Activated CD8-positive, alpha-beta T cell treated with anti-CD3 and anti-CD28 coated beads, Interleukin-2, amount 10 ng/mL, durations not matched to agents 7 days and 5 days (primary cell): ENCODE measurements around the gene CATSPER1. TPM values are rescaled to one million over a fixed set of nuclear protein-coding genes. Genes with fewer than 3 reads are reported as not detected.

Experiments used
- ATAC-seq: fragments of 150-1000 bp; cut with Tn5 transposase; one replicate; pipeline ENCODE4 v1.10.0; 2021; ENCODE audit warnings: moderate library complexity
- CTCF ChIA-PET: fragments of 350-600 bp; sonication (Branson Sonifier 250); formaldehyde crosslinking; loops from one replicate; lab custom pipeline; 2021; ENCODE audit warnings: antibody characterized with exemption; lab: Charles Lee
- POLR2A ChIA-PET: fragments of 350-600 bp; sonication (Branson Sonifier 250); formaldehyde crosslinking; loops from one replicate; lab custom pipeline; 2021; ENCODE audit warnings: antibody characterized with exemption; lab: Charles Lee
- DNase-seq: peaks from one replicate; pipeline ENCODE4 v3.0.0-alpha.2; 2020
- H3K27ac Mint-ChIP-seq: one replicate; pipeline ENCODE4 v1.8.0; 2021; ENCODE audit warnings: mild to moderate bottlenecking, mixed read lengths
- H3K27me3 Mint-ChIP-seq: one replicate; pipeline ENCODE4 v1.8.0; 2021; ENCODE audit warnings: low read depth, mixed read lengths
- H3K36me3 Mint-ChIP-seq: one replicate; pipeline ENCODE4 v1.8.0; 2021; ENCODE audit warnings: low read depth, mixed read lengths
- H3K4me1 Mint-ChIP-seq: one replicate; pipeline ENCODE4 v1.8.0; 2021; ENCODE audit warnings: low read depth, mixed read lengths
- H3K4me3 Mint-ChIP-seq: one replicate; pipeline ENCODE4 v1.8.0; 2021; ENCODE audit warnings: mild to moderate bottlenecking, mixed read lengths
- H3K9me3 Mint-ChIP-seq: one replicate; pipeline ENCODE4 v1.8.0; 2022; ENCODE audit warnings: mixed read lengths; ENCODE audit not compliant: insufficient read depth
- total RNA-seq, 2 experiments: library from RNA; stranded (reverse); gene quantifications; one replicate each; pipeline ENCODE4 v1.2.3, GENCODE V29; 2021

The CATSPER1 gene
- total RNA-seq, 2 experiments from 2014 or later = not detected

- Mint-ChIP-seq H3K9me3 (no peaks in the 10 kb centered on the region), H3K36me3 (no peaks in the 10 kb centered on the region), H3K4me1 (peaks cover 22% of the 10 kb centered on the region), H3K27me3 (no peaks in the 10 kb centered on the region), H3K4me3 (no peak overlapping the region), H3K27ac (no peak overlapping the region)
- CTCF ChIA-PET = interaction anchor here (2.6 kb wide), 1 partner anchor 25 kb away, joined by 42 read pairs; no protein-coding TSS in a partner anchor
- POLR2A ChIA-PET = no interaction called here
- ATAC-seq (peak; percentile 27), DNase-seq (peak; percentile 49)
Observed at GRCh38 chr11:66020618-66021357, 5.5 kb downstream of the CATSPER1 start.

DNA sequence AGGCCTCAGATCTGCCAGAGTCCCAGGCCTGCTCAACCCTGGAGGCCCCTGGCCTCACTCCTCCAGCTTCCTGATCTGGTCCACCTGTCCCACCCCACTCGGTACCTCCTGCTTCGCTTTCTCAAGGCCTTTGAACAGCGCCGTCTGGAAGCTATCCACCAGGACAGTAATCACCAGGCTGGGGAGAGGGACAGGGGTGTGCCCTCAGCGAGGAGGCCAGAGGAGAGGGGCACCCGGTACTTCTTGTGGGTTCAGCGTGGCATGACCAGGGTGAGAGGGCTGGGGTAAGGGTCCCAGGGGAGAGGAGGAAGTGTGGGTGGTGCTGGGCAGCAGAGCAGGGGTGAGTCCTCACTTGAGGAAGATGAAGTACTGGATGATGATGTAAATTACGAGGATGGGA, 6.1 kb downstream of the CATSPER1 start:
- no peak for ATAC-seq
- H3K36me3 Mint-ChIP-seq = no peaks in the 10 kb centered on the region
- H3K9me3 Mint-ChIP-seq = no peaks in the 10 kb centered on the region
- ChIA-PET CTCF (interaction anchor here (1.1 to 1.2 kb wide), 2 partner anchors 115 to 160 kb away, joined by 3 read pairs; partner anchors contain the start of gene MUS81), POLR2A (no interaction called here)
- no peak overlapping the region for H3K27ac Mint-ChIP-seq
- H3K27me3 Mint-ChIP-seq = no peaks in the 10 kb centered on the region
- no peak for DNase-seq
- H3K4me3 Mint-ChIP-seq = no peak overlapping the region
- H3K4me1 Mint-ChIP-seq = peaks cover 22% of the 10 kb centered on the region

GRCh38 chr11:66017321-66017720, 9.0 kb downstream of the CATSPER1 start:
- H3K27me3 Mint-ChIP-seq = peaks cover 11% of the 10 kb centered on the region
- H3K4me3 Mint-ChIP-seq = no peak overlapping the region
- H3K9me3 Mint-ChIP-seq = no peaks in the 10 kb centered on the region
- H3K36me3 Mint-ChIP-seq = no peaks in the 10 kb centered on the region
- DNase-seq (no peak), ATAC-seq (no peak)
- peaks cover 17% of the 10 kb centered on the region for H3K4me1 Mint-ChIP-seq
- POLR2A ChIA-PET = no interaction called here
- no peak overlapping the region for H3K27ac Mint-ChIP-seq
- CTCF ChIA-PET = interaction anchor here (1.3 kb wide), 1 partner anchor 27 kb away, joined by 5 read pairs; no protein-coding TSS in a partner anchor

GRCh38 chr11:66016793-66017177, 9.5 kb downstream of the CATSPER1 start:
- Mint-ChIP-seq H3K4me1 (peaks cover 15% of the 10 kb centered on the region), H3K9me3 (no peaks in the 10 kb centered on the region), H3K27me3 (peaks cover 15% of the 10 kb centered on the region), H3K27ac (no peak overlapping the region), H3K4me3 (no peak overlapping the region), H3K36me3 (no peaks in the 10 kb centered on the region)
- ATAC-seq (no peak), DNase-seq (no peak)
- ChIA-PET CTCF (no interaction called here), POLR2A (no interaction called here)

GRCh38 chr11:66015936-66016792, 10.1 kb downstream of the CATSPER1 start:
- Mint-ChIP-seq H3K27me3 (peaks cover 19% of the 10 kb centered on the region), H3K36me3 (no peaks in the 10 kb centered on the region), H3K27ac (peak overlapping the region; percentile 25), H3K4me3 (no peak overlapping the region), H3K9me3 (no peaks in the 10 kb centered on the region), H3K4me1 (peaks cover 12% of the 10 kb centered on the region)
- ATAC-seq = no peak
- CTCF ChIA-PET = interaction anchor here (1.3 kb wide), 1 partner anchor 132 kb away, joined by 3 read pairs; no protein-coding TSS in a partner anchor
- DNase-seq = no peak
- POLR2A ChIA-PET = no interaction called here

DNA sequence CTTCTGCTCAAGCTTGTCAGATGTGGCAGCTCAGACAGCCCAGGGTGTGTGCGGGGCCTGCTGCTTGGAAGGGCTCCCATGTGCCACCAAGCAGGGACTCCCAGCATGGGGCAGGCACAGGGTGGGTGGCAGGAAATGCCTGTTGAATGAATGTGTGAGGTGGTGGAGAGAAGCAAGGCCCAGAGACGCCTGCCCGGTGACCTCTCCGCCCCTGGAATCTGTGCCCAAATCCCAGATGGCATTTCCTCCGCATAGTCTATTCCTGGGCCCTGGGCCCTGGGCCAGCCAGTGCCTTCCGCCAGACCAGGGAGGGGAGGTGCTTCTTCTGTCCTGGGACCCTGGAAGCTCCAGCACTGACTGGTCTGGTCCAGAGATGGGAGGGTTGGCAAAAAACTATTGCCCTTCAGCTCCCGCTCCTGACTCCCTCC, 10.8 kb downstream of the CATSPER1 start:
- ChIA-PET POLR2A (no interaction called here), CTCF (interaction anchor here (1.3 kb wide), 1 partner anchor 131 kb away, joined by 3 read pairs; no protein-coding TSS in a partner anchor)
- H3K27ac Mint-ChIP-seq = no peak overlapping the region
- ATAC-seq (no peak), DNase-seq (no peak)
- H3K4me3 Mint-ChIP-seq = no peak overlapping the region
- H3K27me3 Mint-ChIP-seq = peaks cover 22% of the 10 kb centered on the region
- H3K4me1 Mint-ChIP-seq = peaks cover 7% of the 10 kb centered on the region
- no peaks in the 10 kb centered on the region for H3K9me3 Mint-ChIP-seq
- H3K36me3 Mint-ChIP-seq = no peaks in the 10 kb centered on the region

GRCh38 chr11:66014804-66015453, 11.3 kb downstream of the CATSPER1 start:
- Mint-ChIP-seq H3K36me3 (no peaks in the 10 kb centered on the region), H3K9me3 (no peaks in the 10 kb centered on the region), H3K4me3 (no peak overlapping the region), H3K27me3 (peaks cover 27% of the 10 kb centered on the region), H3K4me1 (peaks cover 3% of the 10 kb centered on the region), H3K27ac (no peak overlapping the region)
- no peak for DNase-seq
- ATAC-seq = no peak
- POLR2A ChIA-PET = no interaction called here
- CTCF ChIA-PET = interaction anchor here (1.3 kb wide), 1 partner anchor 131 kb away, joined by 3 read pairs; no protein-coding TSS in a partner anchor

DNA sequence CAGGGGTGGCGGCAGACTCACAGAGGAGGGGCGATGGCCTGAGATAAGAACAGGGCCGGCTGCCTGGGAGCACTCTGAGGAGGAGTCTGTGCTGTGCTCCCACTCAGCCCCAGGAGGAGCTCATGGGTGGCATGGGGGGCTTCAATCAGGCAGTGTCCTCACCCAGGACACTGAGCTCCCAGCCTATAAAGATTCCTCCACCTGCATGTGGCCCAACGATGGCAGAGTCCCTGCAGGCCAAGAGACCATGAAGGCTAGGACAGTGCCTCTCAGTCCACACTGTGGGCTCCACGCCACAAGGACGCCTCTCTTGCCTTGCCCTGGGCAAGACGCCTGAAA, 12.5 kb downstream of the CATSPER1 start:
- Mint-ChIP-seq H3K27me3 (peaks cover 27% of the 10 kb centered on the region), H3K4me3 (no peak overlapping the region), H3K36me3 (no peaks in the 10 kb centered on the region), H3K27ac (no peak overlapping the region), H3K4me1 (peaks cover 3% of the 10 kb centered on the region), H3K9me3 (no peaks in the 10 kb centered on the region)
- ChIA-PET POLR2A (interaction anchor here (1.5 kb wide), 1 partner anchor 11 kb away, joined by 9 read pairs; the partner anchor contains the start of genes BANF1 and EIF1AD), CTCF (interaction anchor here (1.3 to 1.8 kb wide), 3 partner anchors 9 to 128 kb away, joined by 3 to 9 read pairs (median 4); partner anchors contain the start of genes BANF1 and EIF1AD)
- ATAC-seq = no peak
- DNase-seq = no peak

GRCh38 chr11:66012946-66013761, 13.1 kb downstream of the CATSPER1 start:
- Mint-ChIP-seq H3K9me3 (no peaks in the 10 kb centered on the region), H3K36me3 (no peaks in the 10 kb centered on the region), H3K27me3 (peaks cover 27% of the 10 kb centered on the region), H3K4me1 (peaks cover 3% of the 10 kb centered on the region), H3K4me3 (no peak overlapping the region), H3K27ac (no peak overlapping the region)
- POLR2A ChIA-PET = interaction anchor here (1.5 kb wide), 1 partner anchor 11 kb away, joined by 9 read pairs; the partner anchor contains the start of genes BANF1 and EIF1AD
- DNase-seq (no peak), ATAC-seq (no peak)
- CTCF ChIA-PET = interaction anchor here (1.3 to 1.8 kb wide), 3 partner anchors 9 to 127 kb away, joined by 3 to 9 read pairs (median 4); partner anchors contain the start of genes BANF1 and EIF1AD

GRCh38 chr11:66012371-66012945, 13.8 kb downstream of the CATSPER1 start:
- Mint-ChIP-seq H3K4me1 (peaks cover 3% of the 10 kb centered on the region), H3K27ac (no peak overlapping the region), H3K36me3 (no peaks in the 10 kb centered on the region), H3K9me3 (no peaks in the 10 kb centered on the region), H3K4me3 (no peak overlapping the region), H3K27me3 (peaks cover 27% of the 10 kb centered on the region)
- ChIA-PET CTCF (interaction anchor here (1.0 to 1.8 kb wide), 7 partner anchors 10 to 126 kb away, joined by 3 to 9 read pairs (median 5); partner anchors contain the start of genes BANF1 and EIF1AD), POLR2A (interaction anchor here (1.1 to 1.5 kb wide), 3 partner anchors 10 to 40 kb away, joined by 3 to 9 read pairs (median 7); partner anchors contain the start of genes BANF1 and EIF1AD)
- DNase-seq (no peak), ATAC-seq (no peak)
